H1 (cell line): Measurements from ENCODE around the gene GGA1. TPM values are rescaled to one million over a fixed set of nuclear protein-coding genes. Genes with fewer than 3 reads are reported as not detected.

ENCODE experiments used
- CTCF ChIA-PET: fragments of 300-600 bp; sonication (Branson Sonifier 250); formaldehyde crosslinking; loops from one replicate; lab custom pipeline; 2021; ENCODE audit not compliant: partially characterized antibody; lab: Charles Lee
- POLR2A ChIA-PET: fragments of 300-600 bp; sonication (Branson Sonifier 250); formaldehyde crosslinking; loops from one replicate; lab custom pipeline; 2021; ENCODE audit warnings: inconsistent platforms; ENCODE audit not compliant: partially characterized antibody; lab: Charles Lee
- DNase-seq, 2 experiments: peaks; one replicate each; pipeline versions ENCODE4 v3.0.0 to v3.0.0-alpha.2; 2010 to 2022; ENCODE audit warnings: low spot score in 2 of 2, low read depth in 1 of 2, mixed read lengths in 1 of 2
- FAIRE-seq: peaks from 2 replicates; lab custom pipeline; 2011; peaks lifted over from hg19 to GRCh38; lab: Jason Lieb, UNC
- H2AFZ ChIP-seq: 2 replicates; pipeline ENCODE4 v1.8.1; 2012; ENCODE audit warnings: low read length, inconsistent platforms
- H2AK5ac ChIP-seq: 2 replicates; pipeline ENCODE4 v1.6.1; 2013; ENCODE audit warnings: low read depth, low read length
- H2BK120ac ChIP-seq: replicated peaks from 2 replicates; pipeline ENCODE3; 2013; ENCODE audit warnings: low read depth, low read length, inconsistent platforms
- H2BK12ac ChIP-seq: 2 replicates; pipeline ENCODE4 v1.6.1; 2013; ENCODE audit warnings: low read depth, low read length
- H2BK15ac ChIP-seq: 2 replicates; pipeline ENCODE4 v1.6.1; 2013; ENCODE audit warnings: low read length
- H2BK20ac ChIP-seq: 2 replicates; pipeline ENCODE4 v1.6.1; 2013; ENCODE audit warnings: low read length
- H2BK5ac ChIP-seq: 2 replicates; pipeline ENCODE4 v1.6.1; 2013; ENCODE audit warnings: low read depth, low read length
- H3K14ac ChIP-seq: 2 replicates; pipeline ENCODE4 v1.6.1; 2013; ENCODE audit warnings: inconsistent platforms; ENCODE audit not compliant: insufficient read length
- H3K18ac ChIP-seq: 2 replicates; pipeline ENCODE4 v1.6.1; 2013; ENCODE audit warnings: low read length; ENCODE audit errors: extremely low read depth
- H3K23ac ChIP-seq: 2 replicates; pipeline ENCODE4 v1.6.1; 2013; ENCODE audit warnings: inconsistent platforms; ENCODE audit not compliant: insufficient read length
- H3K23me2 ChIP-seq: 2 replicates; pipeline ENCODE4 v1.6.1; 2013; ENCODE audit warnings: low read depth, low read length
- H3K27ac ChIP-seq: 2 replicates; pipeline ENCODE4 v1.6.1; 2011; ENCODE audit warnings: low read depth, low read length, inconsistent platforms
- H3K27me3 ChIP-seq, 4 experiments: replicated peaks in 1 of 4; 1 replicate in 1 of 4; 2 replicates in 3 of 4; pipeline versions ENCODE4 v1.6.1 to v1.8.1; 2011 to 2013; ENCODE audit warnings: low read length in 3 of 4, mild to moderate bottlenecking in 3 of 4, inconsistent platforms in 2 of 4, mixed read lengths in 2 of 4, moderate library complexity in 1 of 4; ENCODE audit not compliant: control insufficient read depth in 3 of 4, insufficient read depth in 3 of 4; ENCODE audit errors: extremely low read depth in 1 of 4
- H3K36me3 ChIP-seq, 4 experiments: 2 replicates each; pipeline versions ENCODE4 v1.6.1 to v1.8.1; 2011 to 2013; ENCODE audit warnings: mild to moderate bottlenecking in 4 of 4, low read length in 3 of 4, moderate library complexity in 2 of 4, control low read depth in 1 of 4, inconsistent platforms in 1 of 4; ENCODE audit not compliant: insufficient read depth in 4 of 4, control insufficient read depth in 2 of 4
- H3K4ac ChIP-seq: replicated peaks from 2 replicates; pipeline ENCODE3; 2013; ENCODE audit warnings: low read length, low read depth, mixed read lengths, inconsistent platforms; ENCODE audit not compliant: insufficient read length
- H3K4me1 ChIP-seq, 4 experiments: replicated peaks in 1 of 4; 1 replicate in 1 of 4; 2 replicates in 3 of 4; pipeline versions ENCODE4 v1.6.1 to v1.8.1; 2011 to 2013; ENCODE audit warnings: low read length in 3 of 4, inconsistent platforms in 2 of 4, mixed read lengths in 1 of 4; ENCODE audit not compliant: insufficient read depth in 4 of 4, control insufficient read depth in 3 of 4
- H3K4me2 ChIP-seq, 2 experiments: 2 replicates each; pipeline versions ENCODE4 v1.6.1 to v1.8.1; 2011 to 2013; ENCODE audit warnings: low read depth in 2 of 2, low read length in 2 of 2, control low read depth in 1 of 2, inconsistent platforms in 1 of 2, mild to moderate bottlenecking in 1 of 2; ENCODE audit not compliant: insufficient read depth in 1 of 2
- H3K4me3 ChIP-seq, 4 experiments: fragments of 200-600, 300-600 bp in 1 of 4; sonication (generic), shearing (Covaris generic), sonication (Bioruptor Twin) in 1 of 4; 2 replicates each; pipeline versions ENCODE4 v1.5.1 to v1.8.1; 2011 to 2016; ENCODE audit warnings: low read length in 4 of 4, low read depth in 3 of 4, control low read depth in 2 of 4, inconsistent platforms in 2 of 4, mild to moderate bottlenecking in 2 of 4, mixed read lengths in 1 of 4, moderate library complexity in 1 of 4; ENCODE audit not compliant: insufficient read depth in 2 of 4; ENCODE audit errors: extremely low read depth in 1 of 4
- H3K56ac ChIP-seq: replicated peaks from 2 replicates; pipeline ENCODE3; 2013; ENCODE audit warnings: low read depth, mild to moderate bottlenecking, mixed read lengths, low read length, inconsistent platforms; ENCODE audit not compliant: insufficient read length
- H3K79me1 ChIP-seq: 2 replicates; pipeline ENCODE4 v1.6.1; 2013; ENCODE audit warnings: low read depth, low read length, control low read depth
- H3K79me2 ChIP-seq, 2 experiments: 2 replicates each; pipeline versions ENCODE4 v1.6.1 to v1.8.1; 2012 to 2013; ENCODE audit warnings: low read length in 2 of 2, mild to moderate bottlenecking in 2 of 2, inconsistent platforms in 1 of 2; ENCODE audit not compliant: insufficient read depth in 2 of 2, control insufficient read depth in 1 of 2
- H3K9ac ChIP-seq, 4 experiments: replicated peaks in 1 of 4; 1 replicate in 1 of 4; 2 replicates in 3 of 4; pipeline versions ENCODE4 v1.6.1 to v1.8.1; 2011 to 2013; ENCODE audit warnings: low read depth in 3 of 4, low read length in 3 of 4, control low read depth in 2 of 4, mild to moderate bottlenecking in 2 of 4, moderate library complexity in 2 of 4, inconsistent platforms in 1 of 4; ENCODE audit errors: extremely low read depth in 1 of 4
- H3K9me3 ChIP-seq, 2 experiments: 2 replicates each; pipeline versions ENCODE4 v1.6.1 to v1.8.1; 2012 to 2013; ENCODE audit warnings: mild to moderate bottlenecking in 2 of 2, moderate library complexity in 2 of 2, control low read depth in 1 of 2, inconsistent platforms in 1 of 2, low read depth in 1 of 2, low read length in 1 of 2, mixed read lengths in 1 of 2; ENCODE audit not compliant: insufficient read depth in 2 of 2
- H4K20me1 ChIP-seq, 2 experiments: replicated peaks in 1 of 2; 2 replicates each; pipeline versions ENCODE3 to v1.8.1; 2011 to 2013; ENCODE audit warnings: inconsistent platforms in 2 of 2, low read length in 2 of 2, mild to moderate bottlenecking in 1 of 2; ENCODE audit not compliant: insufficient read depth in 2 of 2, control insufficient read depth in 1 of 2
- H4K5ac ChIP-seq: 2 replicates; pipeline ENCODE4 v1.6.1; 2013; ENCODE audit warnings: low read length, low read depth, mixed read lengths, inconsistent platforms; ENCODE audit not compliant: insufficient read length
- H4K8ac ChIP-seq: 2 replicates; pipeline ENCODE4 v1.8.0; 2013; ENCODE audit warnings: mild to moderate bottlenecking, moderate library complexity, low read length, inconsistent platforms; ENCODE audit not compliant: insufficient read depth; ENCODE audit errors: extremely low read depth
- H4K91ac ChIP-seq: replicated peaks from 2 replicates; pipeline ENCODE3; 2013; ENCODE audit warnings: low read length, mixed read lengths, inconsistent platforms; ENCODE audit not compliant: insufficient read length
- BRCA1 ChIP-seq: IDR thresholded peaks from 2 replicates; pipeline ENCODE4 v1.6.1; 2012; ENCODE audit warnings: low read depth, low read length, improper control_type of control experiment
- CTBP2 ChIP-seq: IDR thresholded peaks from 2 replicates; pipeline ENCODE4 v1.7.0; 2011; ENCODE audit warnings: borderline replicate concordance, mild to moderate bottlenecking, moderate library complexity, mixed read lengths, low read length; ENCODE audit not compliant: insufficient read depth, insufficient read length
- CTCF ChIP-seq, 3 experiments: IDR thresholded peaks; 1 replicate in 2 of 3; 2 replicates in 1 of 3; pipeline versions ENCODE4 v1.5.1 to v1.6.1; 2011; ENCODE audit warnings: low read length in 3 of 3, mild to moderate bottlenecking in 3 of 3, inconsistent platforms in 2 of 3, low read depth in 1 of 3, moderate library complexity in 1 of 3; ENCODE audit not compliant: insufficient read depth in 1 of 3; ENCODE audit errors: control extremely low read depth in 1 of 3
- GABPA ChIP-seq: IDR thresholded peaks from 2 replicates; pipeline ENCODE4 v1.6.1; 2011; ENCODE audit warnings: mild to moderate bottlenecking, low read length, moderate library complexity, borderline replicate concordance; ENCODE audit not compliant: insufficient read depth
- KDM1A ChIP-seq: fragments of 200-600, 300-600 bp; sonication (generic); IDR thresholded peaks from 2 replicates; pipeline ENCODE4 v1.7.1; 2016; ENCODE audit warnings: mild to moderate bottlenecking, low read length, borderline replicate concordance
- PHF8 ChIP-seq: fragments of 200-600 bp; sonication (generic); conservative IDR thresholded peaks from 2 replicates; pipeline ENCODE4 v1.7.1; 2012; ENCODE audit warnings: low read depth, mild to moderate bottlenecking, inconsistent platforms, low read length, moderate library complexity
- SIN3A ChIP-seq, 2 experiments: IDR thresholded peaks in 1 of 2; conservative IDR thresholded peaks in 1 of 2; 2 replicates each; pipeline ENCODE4 v1.6.1; 2011 to 2012; ENCODE audit warnings: low read length in 2 of 2, improper control_type of control experiment in 1 of 2, low read depth in 1 of 2, mild to moderate bottlenecking in 1 of 2
- SIX5 ChIP-seq: IDR thresholded peaks from 2 replicates; pipeline ENCODE4 v1.6.1; 2011; ENCODE audit warnings: mild to moderate bottlenecking, low read depth, low read length
- SRF ChIP-seq: IDR thresholded peaks from 2 replicates; pipeline ENCODE4 v1.6.1; 2011; ENCODE audit warnings: mild to moderate bottlenecking, low read depth, low read length, moderate library complexity
- TBP ChIP-seq: IDR thresholded peaks from 2 replicates; pipeline ENCODE4 v1.6.1; 2011; ENCODE audit warnings: low read depth, low read length, improper control_type of control experiment
- TEAD4 ChIP-seq: IDR thresholded peaks from 2 replicates; pipeline ENCODE4 v1.6.1; 2012; ENCODE audit warnings: low read depth, low read length, inconsistent platforms, mixed read lengths
- WGBS, 2 experiments: shearing (Covaris generic) in 1 of 2; methylation state at CpG; one replicate each; pipeline versions ENCODE4 v1.1.6 to v1.1.7; 2013 to 2015; ENCODE audit warnings: low lambda C conversion rate in 2 of 2, mixed read lengths in 2 of 2, inconsistent platforms in 1 of 2, low coverage in 1 of 2, missing lambda C conversion rate in 1 of 2; ENCODE audit not compliant: insufficient replicate concordance in 2 of 2, insufficient coverage in 1 of 2, insufficient read length in 1 of 2; ENCODE audit errors: extremely low coverage in 1 of 2, missing lambda C conversion rate in 1 of 2; 5-methylcytosine and 5-hydroxymethylcytosine counted together
- polyA plus RNA-seq, 7 experiments: library from polyadenylated mRNA; depleted of rRNA in 3 of 7; stranded (reverse) in 5 of 7; unstranded in 2 of 7; fragments of >200 nt in 5 of 7; fragments of 200-250 nt in 2 of 7; gene quantifications; 1 replicate in 5 of 7; 2 replicates in 1 of 7; 4 replicates in 1 of 7; pipeline versions ENCODE4 v1.2.1 to v1.2.3, GENCODE V29; 2011 to 2013; ENCODE audit warnings: missing spikeins in 2 of 7, mixed read lengths in 2 of 7
- total RNA-seq: library from RNA; stranded (reverse); fragmentation: NEBNext Ultra II Directional; extraction: Animal tissue kit (Norgen Biotek cat#: 25700); gene quantifications from 2 replicates; pipeline ENCODE4 v1.2.1, GENCODE V29; 2021

GGA1 gene
- total and polyA plus RNA-seq, 2 of the 8 experiments (the other 6 are each of a cell fraction or from before 2014, with no cell fraction given) = 49.3 to 57.2 TPM

- Histone ChIP-seq H3K4ac (no peak overlapping the region), H3K9me3 (no peaks in the 10 kb centered on the region), H2BK15ac (no peak overlapping the region), H3K27me3 (peaks cover 6 to 28% (median 16%) of the 10 kb centered on the region in 4 experiments; a peak in 6 of 7 replicates), H3K18ac (no peak overlapping the region), H3K14ac (no peak overlapping the region), H3K23ac (no peak overlapping the region), H2AFZ (no peak overlapping the region), H3K4me2 (peak overlapping the region; percentile 69 to 78), H4K5ac (no peak overlapping the region), H3K23me2 (peaks cover 20% of the 10 kb centered on the region), H3K4me1 (peaks cover 11 to 53% (median 22%) of the 10 kb centered on the region in 4 experiments), H4K91ac (no peak overlapping the region), H3K27ac (no peak overlapping the region), H2BK20ac (no peak overlapping the region), H3K79me1 (no peaks in the 10 kb centered on the region), H3K4me3 (peak overlapping the region; percentile 20 to 71 (median 31); a peak in 4 of 8 replicates), H3K9ac (no peak overlapping the region), H4K8ac (no peak overlapping the region), H2BK12ac (0 out of 2 replicates have a peak overlapping the region, but pooled peaks have one; percentile 3), H3K56ac (no peak overlapping the region), H2BK5ac (no peak overlapping the region), H3K36me3 (no peaks in the 10 kb centered on the region), H4K20me1 (no peaks in the 10 kb centered on the region), H2BK120ac (no peak overlapping the region), H2AK5ac (no peak overlapping the region), H3K79me2 (no peaks in the 10 kb centered on the region)
- FAIRE-seq (no peak), DNase-seq (no peak)
- ChIA-PET CTCF (interaction anchor here (39.4 kb wide), 1 partner anchor 14 kb away, joined by 1347 read pairs; no protein-coding TSS in a partner anchor), POLR2A (interaction anchor here (3.4 to 12.2 kb wide), 2 partner anchors 12 to 13 kb away, joined by 23 to 198 read pairs; no protein-coding TSS in a partner anchor)
- 34% methylated on average over 6 of the region's 6 CpGs; no CpG with 5 or more reads in 1 of the 2 experiments for WGBS, 2 experiments
- TF ChIP-seq TEAD4 (no peak), GABPA (no peak), CTBP2 (no peak), SRF (no peak), CTCF (IDR thresholded peaks at IDR 0.05; ENCODE audit: control extremely low read depth in 1 of 3, insufficient read depth in 1 of 3, low read depth in 1 of 3, low read length in 3 of 3) (no peak), BRCA1 (no peak), TBP (no peak), KDM1A (no peak), SIN3A (conservative IDR thresholded peaks at IDR 0.05 in 1 of 2, IDR thresholded peaks at IDR 0.05 in 1 of 2; ENCODE audit: low read depth in 1 of 2, low read length in 2 of 2) (no peak), PHF8 (no peak), SIX5 (no peak)
These were observed 49.1 kb upstream of the GGA1 start for GRCh38 chr22:37559521-37559900.
